Measurements from ENCODE around the gene TADA2B. TPM values are rescaled to one million over a fixed set of nuclear protein-coding genes. Genes with fewer than 3 reads are reported as not detected.

The TADA2B gene
- total and polyA plus RNA-seq, 2 experiments from 2014 or later, result 15.4 to 20.1 TPM

GRCh38 chr4:7026107-7026506 lies 17.1 kb upstream of the TADA2B start:
- Histone ChIP-seq H3K4me3 (no peak overlapping the region), H3K9me3 (ENCODE audit: low read depth) (no peaks in the 10 kb centered on the region), H2AFZ (no peak overlapping the region), H3K4me1 (ENCODE audit: insufficient read depth) (peaks cover 8% of the 10 kb centered on the region), H3K79me2 (no peaks in the 10 kb centered on the region), H3K9me2 (replicated peaks; ENCODE audit: insufficient read depth) (no peaks in the 10 kb centered on the region), H3K27ac (no peak overlapping the region), H4K20me1 (ENCODE audit: insufficient read depth, poor library complexity, severe bottlenecking) (no peaks in the 10 kb centered on the region), H3K4me2 (no peak overlapping the region), H3K36me3 (replicated peaks; ENCODE audit: insufficient read depth, low read depth) (peaks cover 3% of the 10 kb centered on the region), H3K27me3 (no peaks in the 10 kb centered on the region)
- no peak for DNase-seq (ENCODE audit: low spot score)
- WGBS (ENCODE audit: low lambda C conversion rate, missing lambda C conversion rate), result 95% methylated on average over 9 of the region's 9 CpGs
- TF ChIP-seq EZH2 (IDR thresholded peaks at IDR 0.05; ENCODE audit: borderline replicate concordance), result no peak

- Histone ChIP-seq H3K36me3 (replicated peaks; ENCODE audit: insufficient read depth, low read depth) (peaks cover 3% of the 10 kb centered on the region), H3K4me1 (ENCODE audit: insufficient read depth) (no peaks in the 10 kb centered on the region), H4K20me1 (ENCODE audit: insufficient read depth, poor library complexity, severe bottlenecking) (no peaks in the 10 kb centered on the region), H3K27me3 (no peaks in the 10 kb centered on the region), H3K27ac (no peak overlapping the region), H3K9me2 (replicated peaks; ENCODE audit: insufficient read depth) (no peaks in the 10 kb centered on the region), H3K9me3 (ENCODE audit: low read depth) (no peaks in the 10 kb centered on the region), H3K4me3 (no peak overlapping the region), H3K79me2 (no peaks in the 10 kb centered on the region), H3K4me2 (no peak overlapping the region), H2AFZ (no peak overlapping the region)
- no peak for TF ChIP-seq EZH2phosphoT487 (IDR thresholded peaks at IDR 0.05; ENCODE audit: low read depth, severe bottlenecking, unreplicated experiment)
- TF ChIP-seq CTCF (IDR thresholded peaks at IDR 0.05; ENCODE audit: poor library complexity), result no peak
- no peak for TF ChIP-seq EZH2 (IDR thresholded peaks at IDR 0.05; ENCODE audit: borderline replicate concordance)
- 96% methylated on average over 7 of the region's 7 CpGs for WGBS (ENCODE audit: low lambda C conversion rate, missing lambda C conversion rate)
- DNase-seq (ENCODE audit: low spot score), result no peak
These were observed 15.9 kb upstream of the TADA2B start for GRCh38 chr4:7027284-7027683.

GRCh38 chr4:7027913-7028312 lies 15.3 kb upstream of the TADA2B start:
- Histone ChIP-seq H3K4me3 (no peak overlapping the region), H3K9me3 (ENCODE audit: low read depth) (no peaks in the 10 kb centered on the region), H3K4me1 (ENCODE audit: insufficient read depth) (no peaks in the 10 kb centered on the region), H3K27ac (no peak overlapping the region), H3K4me2 (no peak overlapping the region), H3K79me2 (no peaks in the 10 kb centered on the region), H4K20me1 (ENCODE audit: insufficient read depth, poor library complexity, severe bottlenecking) (no peaks in the 10 kb centered on the region), H3K27me3 (no peaks in the 10 kb centered on the region), H3K9me2 (replicated peaks; ENCODE audit: insufficient read depth) (no peaks in the 10 kb centered on the region), H3K36me3 (replicated peaks; ENCODE audit: insufficient read depth, low read depth) (peaks cover 3% of the 10 kb centered on the region), H2AFZ (no peak overlapping the region)
- DNase-seq (ENCODE audit: low spot score), result no peak
- no peak for TF ChIP-seq CTCF (IDR thresholded peaks at IDR 0.05; ENCODE audit: poor library complexity)
- TF ChIP-seq EZH2 (IDR thresholded peaks at IDR 0.05; ENCODE audit: borderline replicate concordance), result no peak
- no peak for TF ChIP-seq EZH2phosphoT487 (IDR thresholded peaks at IDR 0.05; ENCODE audit: low read depth, severe bottlenecking, unreplicated experiment)
- WGBS (ENCODE audit: low lambda C conversion rate, missing lambda C conversion rate), result 85% methylated on average over 4 of the region's 5 CpGs

GRCh38 chr4:7029212-7029611 lies 14.0 kb upstream of the TADA2B start:
- Histone ChIP-seq H3K36me3 (replicated peaks; ENCODE audit: insufficient read depth, low read depth) (peaks cover 3% of the 10 kb centered on the region), H3K4me1 (ENCODE audit: insufficient read depth) (peaks cover 2% of the 10 kb centered on the region), H3K79me2 (no peaks in the 10 kb centered on the region), H3K27ac (no peak overlapping the region), H3K9me2 (replicated peaks; ENCODE audit: insufficient read depth) (no peaks in the 10 kb centered on the region), H3K4me2 (no peak overlapping the region), H3K9me3 (ENCODE audit: low read depth) (no peaks in the 10 kb centered on the region), H3K4me3 (no peak overlapping the region), H2AFZ (no peak overlapping the region), H4K20me1 (ENCODE audit: insufficient read depth, poor library complexity, severe bottlenecking) (no peaks in the 10 kb centered on the region), H3K27me3 (no peaks in the 10 kb centered on the region)
- WGBS (ENCODE audit: low lambda C conversion rate, missing lambda C conversion rate), result 97% methylated on average over 12 of the region's 12 CpGs
- no peak for DNase-seq (ENCODE audit: low spot score)
- TF ChIP-seq CTCF (IDR thresholded peaks at IDR 0.05; ENCODE audit: poor library complexity) (no peak), EZH2 (IDR thresholded peaks at IDR 0.05; ENCODE audit: borderline replicate concordance) (no peak), EZH2phosphoT487 (IDR thresholded peaks at IDR 0.05; ENCODE audit: low read depth, severe bottlenecking, unreplicated experiment) (no peak)

Data from hepatocyte (in vitro differentiated cells).